Femur (tissue), 1 donor: ENCODE results near the gene TNNT2.

Experiments used
- DNase-seq: peaks from one replicate; pipeline ENCODE4 v3.0.0-alpha.2; 2017

Gene TNNT2

GRCh38 chr1:201401700-201402099 is 24.2 kb upstream of the TNNT2 start:
- no peak for DNase-seq

- DNase-seq: no peak
Measured at GRCh38 chr1:201400852-201401230, 23.4 kb upstream of the TNNT2 start.

- DNase-seq: no peak
Measured at GRCh38 chr1:201400212-201400851, 22.9 kb upstream of the TNNT2 start.

- peak; percentile 50 for DNase-seq
Measured at GRCh38 chr1:201399352-201400126, 22.1 kb upstream of the TNNT2 start.

GRCh38 chr1:201399018-201399351 is 21.5 kb upstream of the TNNT2 start, which contains the start of gene LAD1:
LAD1 (minus strand) TSS chr1:201399324; CDS start chr1:201399306, 18 bp downstream.
- no peak for DNase-seq

- no peak for DNase-seq
Measured at GRCh38 chr1:201397675-201398074, 20.2 kb upstream of the TNNT2 start.

GRCh38 chr1:201396861-201397464 is 19.5 kb upstream of the TNNT2 start:
- no peak for DNase-seq

- DNase-seq: peak; percentile 60
Measured at GRCh38 chr1:201395936-201396335, 18.5 kb upstream of the TNNT2 start.

GRCh38 chr1:201394591-201394990 is 17.1 kb upstream of the TNNT2 start:
- DNase-seq: no peak

- DNase-seq: no peak
Measured at GRCh38 chr1:201393076-201393475, 15.6 kb upstream of the TNNT2 start.

- no peak for DNase-seq
Measured at GRCh38 chr1:201391651-201392511, 14.4 kb upstream of the TNNT2 start.

GRCh38 chr1:201391225-201391624 is 13.7 kb upstream of the TNNT2 start:
- DNase-seq: no peak

GRCh38 chr1:201389051-201389450 is 11.6 kb upstream of the TNNT2 start:
- no peak for DNase-seq

- DNase-seq: no peak
Measured at GRCh38 chr1:201386208-201386607, 8.7 kb upstream of the TNNT2 start.

GRCh38 chr1:201385299-201385891 is 7.9 kb upstream of the TNNT2 start:
- DNase-seq: peak; percentile 44

GRCh38 chr1:201384406-201384782 is 6.9 kb upstream of the TNNT2 start:
- no peak for DNase-seq

- DNase-seq: peak; percentile 79
Measured at GRCh38 chr1:201383647-201384405, 6.3 kb upstream of the TNNT2 start.

GRCh38 chr1:201381130-201381529 is 3.6 kb upstream of the TNNT2 start:
- DNase-seq: no peak

- no peak for DNase-seq
Measured at GRCh38 chr1:201379733-201380242, 2.3 kb upstream of the TNNT2 start.

- no peak for DNase-seq
Measured at GRCh38 chr1:201378804-201379203, 1.3 kb upstream of the TNNT2 start.

- peak; percentile 44 for DNase-seq
Measured at GRCh38 chr1:201376464-201377374, 761 bp downstream of the TNNT2 start.
